ENCODE measurements around the gene STING1.
A peak's percentile ranks its signal among the peaks of the same experiment; 100 is the strongest.
"Not testable (repeated sequence)": the region's sequence is repeated elsewhere in the genome, so short reads cannot be mapped to it uniquely, and the experiment has no call there.

The STING1 gene

GRCh38 chr5:139513852-139514485 lies 31.4 kb upstream of the STING1 start:
- peak; percentile 14 for ATAC-seq
- H3K4me3 Mint-ChIP-seq, result no peak overlapping the region

GRCh38 chr5:139513434-139513833 lies 30.9 kb upstream of the STING1 start:
- peaks cover 5 to 11% of the 10 kb centered on the region in 2 donors for H3K9me3 Mint-ChIP-seq
- not testable (repeated sequence) for H3K4me3 Mint-ChIP-seq, H3K27me3 Mint-ChIP-seq, H3K27ac Mint-ChIP-seq
- peak; percentile 71 for ATAC-seq
- peak; percentile 67 to 74 for DNase-seq
- peaks cover 63% of the 10 kb centered on the region for H3K4me1 Mint-ChIP-seq

More at GRCh38 chr5:139513852-139514485, 31.4 kb upstream of the STING1 start:
- DNase-seq, result no peak
- Mint-ChIP-seq H3K27me3 (no peaks in the 10 kb centered on the region), H3K4me1 (peaks cover 64% of the 10 kb centered on the region), H3K27ac (no peak overlapping the region), H3K9me3 (peaks cover 5 to 11% of the 10 kb centered on the region in 2 donors)

DNA sequence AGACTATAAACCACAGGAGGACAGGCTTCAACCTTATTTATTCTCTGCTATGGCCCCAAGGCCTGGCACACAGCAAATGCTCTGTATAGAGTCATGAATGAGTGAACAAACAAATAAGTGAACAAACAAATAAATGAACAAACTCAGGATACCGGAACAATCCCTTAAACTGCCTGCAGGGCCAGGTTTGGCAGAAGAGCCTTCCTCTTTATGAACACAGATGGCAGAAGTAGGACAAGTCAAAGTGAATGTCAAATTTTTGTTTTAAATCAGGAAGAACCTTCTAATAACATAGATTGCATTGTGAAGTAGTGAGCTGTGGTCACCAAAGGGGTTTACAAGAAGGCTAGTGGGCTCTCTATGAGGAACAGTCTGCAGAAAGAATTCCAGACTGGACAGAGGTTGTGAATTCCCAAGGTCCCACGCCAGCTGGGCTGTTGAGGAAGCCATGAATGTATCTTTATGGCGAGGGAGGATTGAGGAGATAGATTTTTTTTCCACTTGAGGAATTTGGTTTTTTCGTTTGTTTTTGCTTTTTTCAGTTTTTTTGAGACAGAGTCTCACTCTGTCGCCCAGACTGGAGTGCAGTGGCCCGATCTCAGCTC lies 30.3 kb upstream of the STING1 start:
- Mint-ChIP-seq H3K27ac (no peak overlapping the region), H3K4me3 (no peak overlapping the region), H3K4me1 (peaks cover 64% of the 10 kb centered on the region), H3K9me3 (peaks cover 5 to 11% of the 10 kb centered on the region in 2 donors), H3K27me3 (no peaks in the 10 kb centered on the region)
- DNase-seq (no peak), ATAC-seq (peak; percentile 19)

GRCh38 chr5:139504722-139505121 lies 22.2 kb upstream of the STING1 start:
- not testable (repeated sequence) for H3K27ac Mint-ChIP-seq, ATAC-seq, DNase-seq, H3K4me3 Mint-ChIP-seq, H3K9me3 Mint-ChIP-seq
- H3K4me1 Mint-ChIP-seq, result peaks cover 11% of the 10 kb centered on the region
- H3K27me3 Mint-ChIP-seq, result peaks cover 12% of the 10 kb centered on the region

DNA sequence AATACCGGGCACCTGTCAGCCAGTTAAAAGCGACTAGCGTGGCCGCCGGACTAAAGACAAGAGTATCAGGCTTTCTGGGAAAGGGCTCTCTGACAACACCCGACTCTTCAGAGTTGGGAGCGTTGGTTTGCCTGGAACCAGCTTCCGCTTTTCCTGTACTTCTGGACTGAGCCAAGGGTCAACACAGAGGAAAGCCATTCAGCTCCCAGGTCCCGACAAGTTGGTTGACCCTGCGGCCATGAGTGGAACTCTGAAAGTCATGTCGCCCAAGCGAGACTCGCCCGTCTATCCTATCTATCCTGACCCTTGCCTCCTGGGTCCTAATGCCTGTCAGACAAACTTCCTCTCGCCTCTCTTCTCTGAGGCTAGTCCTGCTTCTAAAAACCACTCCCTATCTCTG lies 21.3 kb upstream of the STING1 start:
- H3K27ac Mint-ChIP-seq, H3K9me3 Mint-ChIP-seq, ATAC-seq, DNase-seq, H3K4me3 Mint-ChIP-seq: not testable (repeated sequence)
- peaks cover 12% of the 10 kb centered on the region for H3K27me3 Mint-ChIP-seq
- peaks cover 11% of the 10 kb centered on the region for H3K4me1 Mint-ChIP-seq

GRCh38 chr5:139503036-139503817 lies 20.7 kb upstream of the STING1 start:
- not testable (repeated sequence) for H3K4me3 Mint-ChIP-seq, DNase-seq

DNA sequence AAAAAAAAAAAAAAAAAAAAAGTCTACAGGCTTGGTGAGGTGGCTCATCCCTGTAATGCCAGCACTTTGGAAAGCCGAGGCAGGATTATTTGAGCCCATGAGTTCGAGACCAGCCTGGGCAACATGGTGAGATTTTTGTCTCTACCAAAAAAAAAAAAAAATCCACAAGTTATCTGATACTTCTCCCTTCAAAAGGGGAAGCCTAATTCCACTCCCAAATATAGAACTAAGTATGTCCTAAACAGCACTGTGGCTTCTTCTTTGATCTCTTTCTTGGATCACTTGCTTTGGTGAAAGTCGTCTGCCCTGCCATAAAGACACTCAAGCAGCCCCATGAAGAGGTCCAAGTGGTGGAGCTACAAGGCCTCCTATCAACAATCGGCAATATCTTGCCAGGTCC lies 18.8 kb upstream of the STING1 start:
- no peaks in the 10 kb centered on the region for H3K9me3 Mint-ChIP-seq
- H3K27ac Mint-ChIP-seq, result peak overlapping the region in 1 of 2 donors; percentile 30
- no peak overlapping the region for H3K4me3 Mint-ChIP-seq
- peaks cover 12% of the 10 kb centered on the region for H3K27me3 Mint-ChIP-seq
- no peak for ATAC-seq
- peaks cover under 1% of the 10 kb centered on the region for H3K4me1 Mint-ChIP-seq
- no peak for DNase-seq

More at GRCh38 chr5:139503036-139503817, 20.7 kb upstream of the STING1 start:
- not testable (repeated sequence) for H3K9me3 Mint-ChIP-seq, H3K27ac Mint-ChIP-seq, H3K4me1 Mint-ChIP-seq, ATAC-seq
- peaks cover 12% of the 10 kb centered on the region for H3K27me3 Mint-ChIP-seq

DNA sequence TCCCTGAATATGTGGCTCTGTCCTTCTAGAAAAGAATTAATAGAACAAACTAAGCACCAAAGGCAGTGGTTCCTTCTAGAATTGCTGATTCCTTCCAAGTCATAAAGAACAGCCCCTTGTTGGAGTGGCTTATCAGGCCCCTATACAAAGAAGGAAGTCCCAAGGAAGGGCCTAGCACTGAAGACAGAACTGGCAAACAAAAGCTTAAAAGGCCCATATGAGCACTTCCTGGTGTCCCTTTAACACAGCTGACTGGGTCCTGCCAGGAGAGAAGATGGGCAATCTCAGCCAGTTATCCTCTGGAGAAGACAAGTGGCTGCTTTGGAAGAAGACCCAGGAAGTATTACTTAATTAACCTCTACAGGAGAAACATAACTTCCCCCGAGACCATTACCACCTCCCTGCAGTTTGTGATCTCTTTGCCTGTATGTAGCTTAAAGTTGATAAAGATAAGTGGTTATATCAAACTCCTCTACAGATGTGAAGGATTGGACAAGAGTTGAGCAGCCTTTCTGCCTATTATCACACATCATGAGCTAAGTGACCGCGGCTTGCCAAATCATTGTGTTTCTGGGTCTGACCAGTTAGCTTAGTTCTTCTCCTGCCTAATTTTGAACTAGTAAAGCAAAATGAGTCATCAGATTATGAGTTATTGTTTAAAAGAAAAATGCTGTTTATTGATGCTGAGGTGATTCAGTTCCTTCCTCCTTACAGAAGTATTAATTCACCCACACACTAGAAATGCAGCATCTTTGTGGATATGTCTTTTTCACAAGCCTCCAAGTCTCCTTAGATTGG lies 13.3 kb upstream of the STING1 start:
- Mint-ChIP-seq H3K4me1 (peaks cover 23% of the 10 kb centered on the region), H3K27ac (peak overlapping the region; percentile 5 to 19), H3K9me3 (no peaks in the 10 kb centered on the region), H3K4me3 (no peak overlapping the region), H3K27me3 (no peaks in the 10 kb centered on the region)
- no peak for DNase-seq
- peak; percentile 42 for ATAC-seq

DNA sequence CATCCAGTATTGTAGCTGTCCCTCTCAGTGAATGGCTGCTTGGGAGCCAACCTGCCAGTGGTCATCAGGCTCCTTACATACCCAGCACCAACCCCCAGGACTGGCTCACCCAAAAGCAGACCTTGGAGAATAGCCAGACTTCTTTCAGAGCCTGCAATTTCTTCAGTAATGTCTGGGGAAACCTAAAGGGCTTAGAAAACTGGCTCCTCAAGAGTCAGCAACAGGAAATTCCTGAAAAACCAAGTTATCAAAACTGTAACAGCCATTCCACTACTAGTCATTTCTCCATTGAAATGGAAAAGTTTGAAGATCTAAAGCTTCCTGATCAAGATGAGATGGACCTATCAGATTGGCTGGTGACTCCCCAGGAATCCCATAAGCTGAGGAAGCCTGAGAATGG lies 12.3 kb upstream of the STING1 start:
- Mint-ChIP-seq H3K27me3 (no peaks in the 10 kb centered on the region), H3K27ac (no peak overlapping the region), H3K9me3 (no peaks in the 10 kb centered on the region), H3K4me3 (no peak overlapping the region), H3K4me1 (peaks cover 23% of the 10 kb centered on the region)
- DNase-seq (no peak), ATAC-seq (no peak)

DNA sequence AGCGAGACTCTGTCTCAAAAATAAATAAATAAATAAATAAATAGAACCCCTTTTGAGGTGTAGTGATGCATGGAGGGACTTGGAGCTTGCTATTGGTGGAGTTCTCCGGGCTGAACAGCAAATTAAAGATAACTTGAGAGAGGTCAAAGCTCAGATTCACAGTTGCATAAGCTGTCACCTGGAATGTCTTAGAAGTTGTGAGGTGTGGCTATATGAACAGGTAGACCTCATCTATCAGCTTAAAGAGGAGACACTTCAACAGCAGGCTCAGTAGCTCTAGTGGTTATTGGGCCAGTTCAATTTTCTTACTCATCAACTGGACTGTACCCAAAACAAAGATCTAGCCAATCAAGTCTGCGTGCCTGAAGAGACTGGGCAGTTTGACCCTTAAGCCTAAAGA lies 11.7 kb upstream of the STING1 start:
- Mint-ChIP-seq H3K4me3 (no peak overlapping the region), H3K27ac (no peak overlapping the region), H3K9me3 (no peaks in the 10 kb centered on the region), H3K27me3 (no peaks in the 10 kb centered on the region), H3K4me1 (peaks cover 23% of the 10 kb centered on the region)
- no peak for ATAC-seq
- no peak for DNase-seq

- peak overlapping the region; percentile 29 to 49 for H3K4me3 Mint-ChIP-seq
- H3K4me1 Mint-ChIP-seq, result peaks cover 30% of the 10 kb centered on the region
- no peaks in the 10 kb centered on the region for H3K27me3 Mint-ChIP-seq
- DNase-seq (no peak), ATAC-seq (no peak)
- peak overlapping the region in 1 of 2 donors; percentile 57 for H3K27ac Mint-ChIP-seq
- no peaks in the 10 kb centered on the region for H3K9me3 Mint-ChIP-seq
Measured at GRCh38 chr5:139492700-139493192, 10.2 kb upstream of the STING1 start.

DNA sequence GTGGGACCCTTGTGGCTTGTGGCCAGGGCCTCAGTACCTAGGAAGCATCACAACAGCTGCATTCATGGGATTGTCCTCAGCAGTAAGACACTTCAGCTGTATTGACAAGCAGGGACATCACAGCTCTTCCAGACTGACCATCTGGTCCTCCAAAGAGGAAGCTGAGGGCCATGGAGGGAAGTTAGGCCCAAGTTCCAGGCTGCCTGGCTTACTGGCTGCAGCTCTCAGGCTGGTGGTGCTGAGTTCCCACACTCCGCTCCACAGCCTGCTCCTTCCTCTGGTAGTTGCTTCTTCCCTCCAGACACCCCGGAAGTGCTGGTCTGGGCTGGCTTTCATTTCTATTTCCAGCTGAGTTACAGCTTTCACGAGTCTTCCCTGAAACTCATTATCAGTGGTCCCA lies 5.7 kb upstream of the STING1 start:
- Mint-ChIP-seq H3K9me3 (no peaks in the 10 kb centered on the region), H3K4me3 (peak overlapping the region in 1 of 2 donors; percentile 36), H3K4me1 (peaks cover 19% of the 10 kb centered on the region), H3K27me3 (no peaks in the 10 kb centered on the region), H3K27ac (peak overlapping the region; percentile 69 to 94)
- ATAC-seq, result no peak
- no peak for DNase-seq

GRCh38 chr5:139486201-139486600 lies 3.6 kb upstream of the STING1 start:
- Mint-ChIP-seq H3K4me3 (no peak overlapping the region), H3K9me3 (no peaks in the 10 kb centered on the region), H3K27me3 (no peaks in the 10 kb centered on the region), H3K4me1 (peaks cover 29% of the 10 kb centered on the region), H3K27ac (no peak overlapping the region)
- no peak for ATAC-seq
- no peak for DNase-seq

- H3K9me3 Mint-ChIP-seq, ATAC-seq, H3K27me3 Mint-ChIP-seq, DNase-seq: not testable (repeated sequence)
- Mint-ChIP-seq H3K4me3 (peak overlapping the region; percentile 84 to 86), H3K4me1 (peaks cover 47% of the 10 kb centered on the region), H3K27ac (peak overlapping the region; percentile 88 to 93)
Measured at GRCh38 chr5:139482890-139483208, 291 bp upstream of the STING1 start.

GRCh38 chr5:139481580-139482049 lies 943 bp downstream of the STING1 start:
- peak overlapping the region; percentile 88 to 93 for H3K27ac Mint-ChIP-seq
- DNase-seq (no peak), ATAC-seq (peak; percentile 46)
- no peaks in the 10 kb centered on the region for H3K9me3 Mint-ChIP-seq
- H3K4me3 Mint-ChIP-seq, result peak overlapping the region; percentile 84 to 86
- H3K27me3 Mint-ChIP-seq, result no peaks in the 10 kb centered on the region
- H3K4me1 Mint-ChIP-seq, result peaks cover 47% of the 10 kb centered on the region
